Type B pancreatic cell (in vitro differentiated cells): ENCODE measurements around the gene POLRMT. TPM values are rescaled to one million over a fixed set of nuclear protein-coding genes. Genes with fewer than 3 reads are reported as not detected.

ENCODE experiments used
- DNase-seq: peaks from one replicate; pipeline ENCODE4 v3.0.0; 2021; ENCODE audit warnings: mixed read lengths; ENCODE audit not compliant: unreplicated experiment; ENCODE audit errors: extremely low spot score
- H3K27ac Mint-ChIP-seq: 2 replicates; pipeline ENCODE4 v1.8.0; 2021; ENCODE audit warnings: mild to moderate bottlenecking, mixed read lengths
- H3K27me3 Mint-ChIP-seq: 2 replicates; pipeline ENCODE4 v1.8.0; 2021; ENCODE audit warnings: mixed read lengths
- H3K36me3 Mint-ChIP-seq: 2 replicates; pipeline ENCODE4 v1.8.0; 2021; ENCODE audit warnings: mixed read lengths
- H3K4me1 Mint-ChIP-seq: one replicate; pipeline ENCODE4 v1.8.0; 2021; ENCODE audit warnings: mixed read lengths; ENCODE audit not compliant: unreplicated experiment
- H3K4me3 Mint-ChIP-seq: 2 replicates; pipeline ENCODE4 v1.8.0; 2021; ENCODE audit warnings: mild to moderate bottlenecking, mixed read lengths
- H3K9me3 Mint-ChIP-seq: 2 replicates; pipeline ENCODE4 v1.8.0; 2021; ENCODE audit warnings: mixed read lengths
- CTCF ChIP-seq: fragments of 200-600 bp; sonication (generic); conservative IDR thresholded peaks from 2 replicates; pipeline ENCODE4 v1.5.0; 2021; ENCODE audit warnings: antibody characterized with exemption, mild to moderate bottlenecking
- total RNA-seq: library from RNA; stranded (reverse); gene quantifications from 2 replicates; pipeline ENCODE4 v1.2.1, GENCODE V29; 2021; ENCODE audit warnings: low replicate concordance

The POLRMT gene
- total RNA-seq, 1 donor from 2014 or later, result 59.8 TPM

- Mint-ChIP-seq H3K27me3 (peaks cover 7% of the 10 kb centered on the region), H3K4me1 (peaks cover 25% of the 10 kb centered on the region), H3K27ac (peak overlapping the region; percentile 86), H3K36me3 (peaks cover 3% of the 10 kb centered on the region), H3K9me3 (no peaks in the 10 kb centered on the region), H3K4me3 (peak overlapping the region; percentile 90)
- DNase-seq, result no peak
- no peak for TF ChIP-seq CTCF
Observed at GRCh38 chr19:574658-575526, 58.4 kb downstream of the POLRMT start.

GRCh38 chr19:573519-573825 lies 59.9 kb downstream of the POLRMT start:
- Mint-ChIP-seq H3K4me1 (peaks cover 30% of the 10 kb centered on the region), H3K4me3 (peak overlapping the region; percentile 90), H3K36me3 (peaks cover 3% of the 10 kb centered on the region), H3K27ac (peak overlapping the region; percentile 82), H3K9me3 (no peaks in the 10 kb centered on the region), H3K27me3 (peaks cover 10% of the 10 kb centered on the region)
- no peak for DNase-seq
- no peak for TF ChIP-seq CTCF

- H3K4me1 Mint-ChIP-seq, result peaks cover 30% of the 10 kb centered on the region
- peak overlapping the region; percentile 91 for H3K4me3 Mint-ChIP-seq
- no peak for DNase-seq
- peak overlapping the region; percentile 98 for H3K27ac Mint-ChIP-seq
- no peak for TF ChIP-seq CTCF
- H3K9me3 Mint-ChIP-seq, result no peaks in the 10 kb centered on the region
- peaks cover 10% of the 10 kb centered on the region for H3K27me3 Mint-ChIP-seq
- H3K36me3 Mint-ChIP-seq, result peaks cover 3% of the 10 kb centered on the region
Observed at GRCh38 chr19:572743-573518, 60.4 kb downstream of the POLRMT start.

- Mint-ChIP-seq H3K4me1 (peaks cover 30% of the 10 kb centered on the region), H3K36me3 (peaks cover 3% of the 10 kb centered on the region), H3K27me3 (peaks cover 10% of the 10 kb centered on the region), H3K9me3 (no peaks in the 10 kb centered on the region), H3K4me3 (peak within 1 kb of the TSS; percentile 96), H3K27ac (peak within 1 kb of the TSS; percentile 98)
- no peak for TF ChIP-seq CTCF
- DNase-seq, result peak; percentile 99
Observed at GRCh38 chr19:572140-572742, 61.1 kb downstream of the POLRMT start, which contains the start of gene BSG. Gene BSG, plus strand, starts transcription at chr19:572596. Its CDS starts 39 bp downstream, at chr19:572635.

GRCh38 chr19:571566-571974 lies 61.8 kb downstream of the POLRMT start:
- H3K4me3 Mint-ChIP-seq, result peak overlapping the region; percentile 96
- no peak for DNase-seq
- H3K36me3 Mint-ChIP-seq, result peaks cover 3% of the 10 kb centered on the region
- TF ChIP-seq CTCF, result no peak
- H3K4me1 Mint-ChIP-seq, result peaks cover 31% of the 10 kb centered on the region
- H3K27me3 Mint-ChIP-seq, result peaks cover 10% of the 10 kb centered on the region
- H3K27ac Mint-ChIP-seq, result peak overlapping the region; percentile 98
- no peaks in the 10 kb centered on the region for H3K9me3 Mint-ChIP-seq
